ENCODE data around the gene SPAG6.

The SPAG6 gene

DNA sequence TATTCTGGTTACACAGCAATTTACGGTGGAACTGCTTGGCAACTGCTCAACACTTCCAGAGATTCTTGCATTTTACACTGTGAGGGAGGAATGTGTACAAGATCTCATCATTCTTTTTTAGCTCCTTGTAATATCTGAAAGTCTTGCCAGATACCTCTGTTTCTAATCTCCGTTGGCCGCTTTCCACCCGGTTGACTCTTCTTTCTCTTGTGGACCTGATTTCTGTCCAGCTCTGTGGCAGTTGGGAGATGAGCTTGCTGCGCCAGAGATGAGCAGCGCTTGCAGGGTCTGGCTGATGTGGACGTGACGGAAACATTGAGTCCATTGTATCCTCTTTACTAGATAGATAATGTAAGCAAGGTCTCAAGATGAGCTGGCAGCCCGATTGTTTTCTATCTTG, 27.6 kb downstream of the SPAG6 start:
- TF ChIP-seq, protein P1, sequence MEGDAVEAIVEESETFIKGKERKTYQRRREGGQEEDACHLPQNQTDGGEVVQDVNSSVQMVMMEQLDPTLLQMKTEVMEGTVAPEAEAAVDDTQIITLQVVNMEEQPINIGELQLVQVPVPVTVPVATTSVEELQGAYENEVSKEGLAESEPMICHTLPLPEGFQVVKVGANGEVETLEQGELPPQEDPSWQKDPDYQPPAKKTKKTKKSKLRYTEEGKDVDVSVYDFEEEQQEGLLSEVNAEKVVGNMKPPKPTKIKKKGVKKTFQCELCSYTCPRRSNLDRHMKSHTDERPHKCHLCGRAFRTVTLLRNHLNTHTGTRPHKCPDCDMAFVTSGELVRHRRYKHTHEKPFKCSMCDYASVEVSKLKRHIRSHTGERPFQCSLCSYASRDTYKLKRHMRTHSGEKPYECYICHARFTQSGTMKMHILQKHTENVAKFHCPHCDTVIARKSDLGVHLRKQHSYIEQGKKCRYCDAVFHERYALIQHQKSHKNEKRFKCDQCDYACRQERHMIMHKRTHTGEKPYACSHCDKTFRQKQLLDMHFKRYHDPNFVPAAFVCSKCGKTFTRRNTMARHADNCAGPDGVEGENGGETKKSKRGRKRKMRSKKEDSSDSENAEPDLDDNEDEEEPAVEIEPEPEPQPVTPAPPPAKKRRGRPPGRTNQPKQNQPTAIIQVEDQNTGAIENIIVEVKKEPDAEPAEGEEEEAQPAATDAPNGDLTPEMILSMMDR (IDR thresholded peaks at IDR 0.05; ENCODE audit: low read length, missing control alignments), result no peak
- H3K4me3 ChIP-seq (replicated peaks; ENCODE audit: low read depth, low read length), result no peak overlapping the region
- peak; percentile 31 for DNase-seq (ENCODE audit: low read depth)

DNA sequence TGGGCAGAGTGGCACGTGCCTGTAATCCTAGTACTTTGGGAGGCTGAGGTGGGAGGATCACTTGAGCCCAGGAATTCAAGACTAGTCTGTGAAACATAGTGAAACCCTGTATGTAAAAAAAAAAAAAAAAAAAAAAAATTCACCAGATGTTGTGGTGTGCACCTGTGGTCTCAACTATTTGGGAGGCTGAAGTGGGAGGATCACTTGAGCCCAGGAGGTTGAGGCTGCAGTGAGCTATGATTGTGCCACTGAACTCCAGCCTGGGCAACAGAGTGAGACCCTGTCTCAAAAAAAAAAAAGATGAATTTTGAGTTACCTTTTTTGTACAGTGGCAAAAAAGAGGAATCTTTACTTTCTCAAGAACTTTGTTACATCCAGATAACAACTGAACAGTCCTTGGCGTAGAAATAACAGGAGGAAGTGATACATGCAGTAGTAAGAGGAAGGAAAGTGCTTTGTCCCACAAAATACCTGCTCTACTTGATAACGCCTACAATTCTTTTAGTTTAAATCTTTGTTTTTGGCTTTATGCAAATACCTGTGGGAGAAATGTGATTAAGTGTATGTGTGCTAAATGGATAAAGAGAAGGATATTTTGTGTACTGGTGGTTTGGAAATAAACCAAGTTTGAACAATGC, 29.3 kb downstream of the SPAG6 start:
- DNase-seq (ENCODE audit: low read depth), result peak; percentile 3
- H3K4me3 ChIP-seq (replicated peaks; ENCODE audit: low read depth, low read length), result no peak overlapping the region
- TF ChIP-seq, protein P1 (IDR thresholded peaks at IDR 0.05; ENCODE audit: low read length, missing control alignments), result no peak

DNA sequence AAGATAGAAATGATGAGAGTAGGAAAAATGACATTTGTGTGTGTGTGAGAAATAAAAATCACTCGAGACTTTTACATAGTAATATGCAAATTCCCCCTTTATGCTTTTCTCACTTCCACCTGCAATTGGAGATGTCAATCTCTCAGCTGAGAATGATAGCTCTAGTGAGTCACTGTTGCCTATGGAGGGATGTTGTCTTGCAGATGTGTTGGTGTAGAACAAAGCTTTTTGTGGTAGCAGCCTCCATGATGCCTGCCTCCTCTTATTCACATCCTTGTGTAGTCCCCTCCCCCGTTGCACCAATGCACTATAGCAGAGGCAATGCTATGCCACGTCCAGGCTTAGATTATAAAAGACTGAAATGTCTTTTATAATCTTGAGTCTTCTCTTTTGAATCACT, 33.8 kb downstream of the SPAG6 start:
- TF ChIP-seq, protein P1 (IDR thresholded peaks at IDR 0.05; ENCODE audit: low read length, missing control alignments), result no peak
- DNase-seq (ENCODE audit: low read depth), result no peak
- no peak overlapping the region for H3K4me3 ChIP-seq (replicated peaks; ENCODE audit: low read depth, low read length)

DNA sequence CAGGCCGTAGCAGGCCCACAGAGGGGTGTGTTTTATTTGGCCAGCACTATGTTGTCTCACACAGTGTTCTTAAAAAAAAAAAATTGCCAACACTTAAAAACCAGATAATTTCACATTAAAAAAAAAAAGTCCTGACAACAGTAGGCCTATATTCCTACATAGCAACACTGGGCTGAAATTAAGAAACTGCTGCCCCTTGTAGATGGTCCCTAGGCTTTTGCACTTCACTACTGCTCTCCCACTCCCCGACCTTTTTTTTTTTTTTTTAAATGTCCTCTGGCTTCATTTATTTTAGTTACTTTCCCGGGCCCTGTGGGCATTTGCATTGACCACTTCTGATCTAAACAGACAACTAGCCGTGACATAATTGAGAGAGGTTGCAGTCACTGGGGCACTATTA, 36.0 kb downstream of the SPAG6 start:
- TF ChIP-seq, protein P1 (IDR thresholded peaks at IDR 0.05; ENCODE audit: low read length, missing control alignments), result no peak
- DNase-seq (ENCODE audit: low read depth), result no peak
- no peak overlapping the region for H3K4me3 ChIP-seq (replicated peaks; ENCODE audit: low read depth, low read length)

DNA sequence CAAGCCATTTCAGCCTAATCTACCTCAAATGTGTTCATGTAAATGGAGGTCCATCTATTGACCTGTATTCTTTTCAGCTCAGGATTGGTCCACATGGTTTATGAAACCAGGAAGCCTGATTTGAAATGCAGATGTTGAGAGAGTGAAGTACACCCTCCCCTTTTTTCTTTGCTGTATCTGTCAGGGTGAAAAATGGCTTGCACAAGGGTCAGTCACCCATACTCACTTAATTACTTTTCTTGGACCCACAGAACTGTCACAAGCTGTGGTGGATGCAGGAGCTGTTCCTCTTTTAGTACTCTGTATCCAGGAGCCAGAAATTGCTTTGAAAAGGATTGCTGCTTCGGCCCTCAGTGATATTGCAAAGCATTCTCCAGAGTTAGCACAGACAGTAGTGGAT, 41.2 kb downstream of the SPAG6 start:
- no peak overlapping the region for H3K4me3 ChIP-seq (replicated peaks; ENCODE audit: low read depth, low read length)
- DNase-seq (ENCODE audit: low read depth), result no peak
- TF ChIP-seq, protein P1 (IDR thresholded peaks at IDR 0.05; ENCODE audit: low read length, missing control alignments), result no peak

DNA sequence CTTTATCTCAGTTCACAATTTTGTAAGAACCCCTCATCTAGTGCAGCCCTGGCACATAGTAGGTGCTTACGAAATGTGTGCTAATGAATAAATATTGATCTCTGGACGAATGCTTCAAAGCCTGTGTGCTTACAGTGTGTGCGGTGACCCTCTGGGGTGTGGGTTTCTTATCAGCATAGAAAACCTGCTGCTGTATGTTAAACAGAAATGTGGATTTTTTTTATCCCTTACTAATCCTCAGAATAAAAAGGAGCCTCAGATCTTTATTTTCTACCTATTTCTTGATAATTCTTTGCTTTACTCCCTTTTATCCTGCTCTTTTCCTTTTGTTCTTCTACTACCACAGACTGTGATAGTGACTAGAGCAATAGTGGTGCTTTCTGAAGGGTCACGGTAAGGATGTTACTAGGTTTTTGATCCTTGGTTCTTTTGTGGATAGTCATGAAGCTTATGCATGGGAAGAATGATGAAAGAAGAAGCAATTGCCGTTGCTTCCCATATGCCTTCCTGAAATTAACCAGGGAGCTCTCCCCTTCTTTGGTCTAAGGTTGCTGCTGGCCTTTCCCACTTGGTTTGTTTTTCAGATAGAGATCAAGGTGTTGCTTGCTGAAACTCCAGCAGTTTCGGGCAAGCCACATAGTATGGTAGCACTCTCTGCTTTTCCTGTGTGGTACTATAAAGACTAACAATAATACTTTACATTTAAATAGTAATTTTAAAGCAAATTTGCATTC, 44.7 kb downstream of the SPAG6 start:
- TF ChIP-seq, protein P1 (IDR thresholded peaks at IDR 0.05; ENCODE audit: low read length, missing control alignments), result no peak
- DNase-seq (ENCODE audit: low read depth), result no peak
- H3K4me3 ChIP-seq (replicated peaks; ENCODE audit: low read depth, low read length), result no peak overlapping the region

Data from fibroblast of pulmonary artery (primary cell).